ENCODE measurements around the gene ARHGAP10. TPM values are rescaled to one million over a fixed set of nuclear protein-coding genes. Genes with fewer than 3 reads are reported as not detected.

The ARHGAP10 gene
- total RNA-seq, 3 donors from 2014 or later (not counting 1 experiment from before 2014, with no cell fraction given): 13.9 to 28.7 (median 23.2) TPM

GRCh38 chr4:147741190-147741788 is 9.4 kb downstream of the ARHGAP10 start:
- Mint-ChIP-seq H3K9me3 (no peaks in the 10 kb centered on the region), H3K27ac (peak overlapping the region; percentile 72 to 84), H3K4me1 (peaks cover 38 to 47% of the 10 kb centered on the region in 2 donors), H3K4me3 (peak overlapping the region; percentile 65), H3K27me3 (ENCODE audit: low read depth in 2 of 2) (no peaks in the 10 kb centered on the region), H3K36me3 (no peaks in the 10 kb centered on the region)
- H3K4me3 ChIP-seq (ENCODE audit: low read length): no peak overlapping the region
- no peak for TF ChIP-seq CTCF (IDR thresholded peaks at IDR 0.05)
- peaks cover 16% of the 10 kb centered on the region for H3K4me1 ChIP-seq (ENCODE audit: control insufficient read depth, insufficient read depth, low read length)
- no peak for ATAC-seq
- H3K36me3 ChIP-seq (ENCODE audit: control insufficient read depth, insufficient read depth, low read length): no peaks in the 10 kb centered on the region
- WGBS (ENCODE audit: insufficient coverage): 63% methylated on average over 1 of the region's 1 CpG
- no peaks in the 10 kb centered on the region for H3K9me3 ChIP-seq (ENCODE audit: control insufficient read depth, insufficient read depth, low read length)
- peak overlapping the region; percentile 40 for H3K27ac ChIP-seq (ENCODE audit: low read length)
- no peak for DNase-seq
- H3K27me3 ChIP-seq (ENCODE audit: control insufficient read depth, insufficient read depth, low read length): no peaks in the 10 kb centered on the region
- intact Hi-C loops (cut with micrococcal nuclease): no loop called here

- intact Hi-C loops (cut with micrococcal nuclease): no loop called here
- Histone ChIP-seq H3K4me3 (ENCODE audit: low read length) (no peak overlapping the region), H3K36me3 (ENCODE audit: control insufficient read depth, insufficient read depth, low read length) (no peaks in the 10 kb centered on the region), H3K9me3 (ENCODE audit: control insufficient read depth, insufficient read depth, low read length) (no peaks in the 10 kb centered on the region), H3K4me1 (ENCODE audit: control insufficient read depth, insufficient read depth, low read length) (peaks cover 3% of the 10 kb centered on the region), H3K27me3 (ENCODE audit: control insufficient read depth, insufficient read depth, low read length) (no peaks in the 10 kb centered on the region), H3K27ac (ENCODE audit: low read length) (no peak overlapping the region)
- ATAC-seq (no peak), DNase-seq (no peak)
- Mint-ChIP-seq H3K36me3 (no peaks in the 10 kb centered on the region), H3K9me3 (no peaks in the 10 kb centered on the region), H3K27me3 (ENCODE audit: low read depth in 2 of 2) (no peaks in the 10 kb centered on the region), H3K27ac (peak overlapping the region in 1 of 2 donors; percentile 5), H3K4me3 (no peak overlapping the region), H3K4me1 (peaks cover 29 to 32% of the 10 kb centered on the region in 2 donors)
- TF ChIP-seq CTCF (IDR thresholded peaks at IDR 0.05): no peak
- WGBS (ENCODE audit: insufficient coverage): 94% methylated on average over 5 of the region's 5 CpGs
Observed at GRCh38 chr4:147747787-147748454, 16.0 kb downstream of the ARHGAP10 start.

GRCh38 chr4:147749811-147750321 is 18.0 kb downstream of the ARHGAP10 start:
- intact Hi-C loops (cut with micrococcal nuclease): no loop called here
- no peak overlapping the region for H3K27ac ChIP-seq (ENCODE audit: low read length)
- no peaks in the 10 kb centered on the region for H3K27me3 ChIP-seq (ENCODE audit: control insufficient read depth, insufficient read depth, low read length)
- Mint-ChIP-seq H3K36me3 (no peaks in the 10 kb centered on the region), H3K27ac (no peak overlapping the region), H3K4me1 (peaks cover 16 to 26% of the 10 kb centered on the region in 2 donors), H3K4me3 (no peak overlapping the region), H3K27me3 (ENCODE audit: low read depth in 2 of 2) (no peaks in the 10 kb centered on the region), H3K9me3 (no peaks in the 10 kb centered on the region)
- H3K36me3 ChIP-seq (ENCODE audit: control insufficient read depth, insufficient read depth, low read length): no peaks in the 10 kb centered on the region
- no peak overlapping the region for H3K4me3 ChIP-seq (ENCODE audit: low read length)
- no peak for TF ChIP-seq CTCF (IDR thresholded peaks at IDR 0.05)
- no peaks in the 10 kb centered on the region for H3K9me3 ChIP-seq (ENCODE audit: control insufficient read depth, insufficient read depth, low read length)
- DNase-seq (no peak), ATAC-seq (no peak)
- WGBS (ENCODE audit: insufficient coverage): 82% methylated on average over 3 of the region's 3 CpGs
- no peaks in the 10 kb centered on the region for H3K4me1 ChIP-seq (ENCODE audit: control insufficient read depth, insufficient read depth, low read length)
